ENCODE measurements around the gene POLE. TPM values are rescaled to one million over a fixed set of nuclear protein-coding genes. Genes with fewer than 3 reads are reported as not detected.

The POLE gene
- total RNA-seq, 1 donor = 37.4 TPM

DNA sequence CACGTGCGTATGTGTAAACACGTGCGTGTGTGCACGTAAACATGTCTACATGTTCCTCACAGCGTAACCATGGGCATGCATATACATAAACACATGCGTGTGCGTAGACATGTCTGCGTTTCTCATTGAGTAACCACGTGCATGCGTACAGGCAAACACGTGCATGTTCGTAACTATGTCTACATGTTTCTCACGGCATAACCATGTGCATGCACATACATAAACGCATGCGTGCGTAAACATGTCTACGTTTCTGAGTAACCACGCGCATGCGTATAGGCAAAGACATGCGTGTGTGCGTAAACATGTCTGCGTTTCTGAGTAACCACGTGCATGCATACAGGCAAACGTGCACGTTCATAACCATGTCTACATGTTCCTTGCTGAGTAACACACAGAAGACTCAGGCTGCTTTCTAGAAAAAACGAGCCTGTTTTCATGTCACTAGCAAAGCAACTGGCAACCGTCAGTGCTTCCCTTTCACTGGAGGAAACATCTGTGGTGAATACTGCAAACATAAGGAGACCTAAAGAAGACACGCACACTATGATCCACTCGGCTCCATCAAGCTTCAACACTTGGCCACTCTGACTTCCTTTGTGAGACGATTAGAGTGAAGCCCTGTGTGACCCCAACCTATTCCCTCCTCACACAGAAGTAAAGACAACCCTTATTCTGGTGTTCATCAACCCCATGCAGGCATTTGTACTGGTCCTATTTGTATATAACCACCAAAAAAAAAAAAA is 28.8 kb downstream of the POLE start:
- H3K4me3 ChIP-seq (ENCODE audit: low read depth, low read length) = no peak overlapping the region
- TF ChIP-seq, protein P1, sequence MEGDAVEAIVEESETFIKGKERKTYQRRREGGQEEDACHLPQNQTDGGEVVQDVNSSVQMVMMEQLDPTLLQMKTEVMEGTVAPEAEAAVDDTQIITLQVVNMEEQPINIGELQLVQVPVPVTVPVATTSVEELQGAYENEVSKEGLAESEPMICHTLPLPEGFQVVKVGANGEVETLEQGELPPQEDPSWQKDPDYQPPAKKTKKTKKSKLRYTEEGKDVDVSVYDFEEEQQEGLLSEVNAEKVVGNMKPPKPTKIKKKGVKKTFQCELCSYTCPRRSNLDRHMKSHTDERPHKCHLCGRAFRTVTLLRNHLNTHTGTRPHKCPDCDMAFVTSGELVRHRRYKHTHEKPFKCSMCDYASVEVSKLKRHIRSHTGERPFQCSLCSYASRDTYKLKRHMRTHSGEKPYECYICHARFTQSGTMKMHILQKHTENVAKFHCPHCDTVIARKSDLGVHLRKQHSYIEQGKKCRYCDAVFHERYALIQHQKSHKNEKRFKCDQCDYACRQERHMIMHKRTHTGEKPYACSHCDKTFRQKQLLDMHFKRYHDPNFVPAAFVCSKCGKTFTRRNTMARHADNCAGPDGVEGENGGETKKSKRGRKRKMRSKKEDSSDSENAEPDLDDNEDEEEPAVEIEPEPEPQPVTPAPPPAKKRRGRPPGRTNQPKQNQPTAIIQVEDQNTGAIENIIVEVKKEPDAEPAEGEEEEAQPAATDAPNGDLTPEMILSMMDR (IDR thresholded peaks at IDR 0.05; ENCODE audit: insufficient read depth, low read length) = no peak
- no peak for DNase-seq (ENCODE audit: low read depth)

DNA sequence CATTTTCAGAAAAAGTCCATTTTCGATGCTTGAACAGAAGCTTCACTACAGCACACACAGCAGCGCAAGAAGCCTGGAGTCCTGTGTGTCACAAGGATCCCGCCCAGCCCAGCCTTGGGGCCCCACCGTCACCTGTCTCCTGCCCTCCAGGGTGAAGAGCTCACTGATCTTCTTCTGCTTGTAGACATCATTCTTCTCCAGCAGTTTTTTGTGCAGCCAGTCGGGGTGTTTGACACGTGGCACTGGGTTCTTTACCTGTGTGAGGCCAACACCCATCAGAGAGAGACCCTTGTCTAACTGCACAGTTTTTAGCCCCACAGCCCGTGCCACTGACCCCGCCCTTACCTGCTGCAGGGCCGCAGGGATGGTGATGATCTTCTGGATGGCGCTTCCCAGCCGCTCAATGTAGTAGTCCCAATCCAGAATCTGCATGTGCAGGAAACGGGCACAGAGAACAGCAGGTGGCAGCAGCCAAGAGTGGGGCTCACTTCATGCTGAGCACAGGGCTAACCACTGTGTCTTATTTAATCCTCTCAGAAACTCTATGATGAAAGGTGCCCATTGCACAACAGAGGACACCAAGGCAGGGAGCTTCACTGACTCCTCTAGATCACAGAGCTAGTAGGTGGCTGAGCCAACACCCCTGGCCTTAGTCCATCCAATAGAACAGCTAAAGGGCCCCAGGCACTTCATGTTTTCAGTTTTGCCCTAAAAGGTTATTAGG is 30.0 kb downstream of the POLE start:
- TF ChIP-seq, protein P1 (IDR thresholded peaks at IDR 0.05; ENCODE audit: insufficient read depth, low read length) = no peak
- DNase-seq (ENCODE audit: low read depth) = no peak
- no peak overlapping the region for H3K4me3 ChIP-seq (ENCODE audit: low read depth, low read length)

GRCh38 chr12:132653567-132654290 is 33.4 kb downstream of the POLE start:
- no peak overlapping the region for H3K4me3 ChIP-seq (ENCODE audit: low read depth, low read length)
- DNase-seq (ENCODE audit: low read depth) = peak; percentile 4
- TF ChIP-seq, protein P1 (IDR thresholded peaks at IDR 0.05; ENCODE audit: insufficient read depth, low read length) = no peak

DNA sequence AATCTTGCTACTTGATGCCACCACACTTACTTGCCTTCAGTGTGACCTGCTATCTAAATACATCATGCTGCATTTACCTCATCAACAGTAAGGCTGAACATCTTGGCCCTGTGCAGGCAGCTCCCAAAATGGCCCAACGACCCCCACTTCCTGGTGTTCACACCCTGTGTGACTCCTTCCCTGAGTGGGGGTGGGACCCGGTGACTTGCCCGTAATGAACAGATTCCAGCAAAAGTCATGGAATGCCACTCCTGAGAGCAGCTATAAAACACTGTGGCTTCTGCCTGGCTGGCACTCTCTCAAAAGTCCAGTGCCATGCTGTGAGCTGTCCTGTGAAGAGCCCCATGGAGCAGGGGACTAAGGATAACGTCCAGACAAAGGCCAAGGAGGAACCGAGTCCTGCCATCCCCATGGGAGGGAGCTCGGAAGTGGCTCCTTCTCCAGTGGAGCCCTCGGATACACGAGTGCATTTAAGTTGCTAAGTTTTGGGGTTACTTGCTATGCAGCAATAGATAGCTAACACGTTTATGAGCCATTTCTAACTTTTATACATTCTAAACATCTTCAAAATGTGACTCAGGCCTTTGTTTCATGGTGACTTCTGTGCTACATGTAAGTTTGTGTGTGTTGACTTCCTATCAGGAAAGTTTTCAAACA is 35.6 kb downstream of the POLE start:
- DNase-seq (ENCODE audit: low read depth) = no peak
- no peak overlapping the region for H3K4me3 ChIP-seq (ENCODE audit: low read depth, low read length)
- TF ChIP-seq, protein P1 (IDR thresholded peaks at IDR 0.05; ENCODE audit: insufficient read depth, low read length) = no peak

DNA sequence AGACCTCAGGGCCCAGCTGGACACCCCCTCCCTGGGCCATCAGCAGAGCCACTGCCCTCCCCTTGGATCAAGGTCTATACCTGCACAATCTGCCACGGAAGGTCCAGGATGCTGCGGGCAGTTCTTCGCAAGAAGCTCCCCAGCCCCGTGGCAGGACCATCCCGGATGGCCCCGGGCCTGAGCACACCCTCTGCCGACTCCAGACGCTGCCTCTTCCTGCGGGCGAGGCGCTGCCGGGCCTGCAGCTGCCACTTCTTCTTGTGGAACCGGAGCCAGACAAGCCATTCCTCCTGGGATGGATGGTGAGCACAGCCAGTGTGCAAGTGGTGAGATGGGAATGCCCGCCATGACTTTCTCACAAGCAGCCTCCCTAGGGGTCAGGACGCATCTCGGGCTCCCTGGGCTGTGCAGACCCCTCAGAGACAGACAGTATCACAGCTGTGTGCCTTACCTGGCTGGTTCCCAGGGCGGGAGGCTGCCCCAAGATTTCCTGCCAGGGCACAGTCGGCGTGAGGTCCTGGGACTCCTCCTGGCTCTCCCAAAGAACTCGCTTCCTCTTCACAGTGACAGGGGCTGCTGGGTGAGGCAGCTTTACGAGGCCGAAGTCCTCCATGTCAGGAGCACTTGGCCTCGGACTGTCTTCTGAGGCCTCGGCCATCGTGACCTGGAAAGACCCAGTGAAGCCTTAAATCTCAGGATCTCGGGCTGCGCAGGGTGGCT is 37.8 kb downstream of the POLE start:
- H3K4me3 ChIP-seq (ENCODE audit: low read depth, low read length) = no peak overlapping the region
- TF ChIP-seq, protein P1 (IDR thresholded peaks at IDR 0.05; ENCODE audit: insufficient read depth, low read length) = no peak
- DNase-seq (ENCODE audit: low read depth) = no peak

Measured in fibroblast of the aortic adventitia (primary cell).